OCI-LY7 (cell line): Measurements from ENCODE around the gene ZBTB34. TPM values are rescaled to one million over a fixed set of nuclear protein-coding genes. Genes with fewer than 3 reads are reported as not detected.

Source experiments
- BruUV-seq: library from RNA; stranded (reverse); fragments of 400-500 nt; replicated peaks from 2 replicates; lab custom pipeline; 2021; lab: Mats Ljungman, UMichigan
- CTCF ChIA-PET: fragments of 300-600 bp; sonication (Branson Sonifier 250); formaldehyde crosslinking; loops from one replicate; lab custom pipeline; 2022; ENCODE audit warnings: antibody characterized with exemption; ENCODE audit not compliant: unreplicated experiment; lab: Charles Lee
- POLR2A ChIA-PET: fragments of 300-600 bp; sonication (Branson Sonifier 250); formaldehyde crosslinking; loops from one replicate; lab custom pipeline; 2022; ENCODE audit warnings: antibody characterized with exemption; lab: Charles Lee
- DNase-seq: peaks from one replicate; pipeline ENCODE4 v3.0.0-alpha.2; 2015; ENCODE audit warnings: low spot score
- H2AFZ ChIP-seq: fragments of 200-600 bp; sonication (generic), shearing (Covaris generic); 2 replicates; pipeline ENCODE4 v1.6.1; 2014; ENCODE audit warnings: mild to moderate bottlenecking, antibody characterized with exemption, low read length, moderate library complexity
- H3K27ac ChIP-seq: fragments of 200-600 bp; sonication (generic); 2 replicates; pipeline ENCODE4 v1.5.1; 2014; ENCODE audit warnings: mixed run types, low read depth, mild to moderate bottlenecking, moderate library complexity, low read length, inconsistent platforms; ENCODE audit not compliant: poor library complexity, severe bottlenecking
- H3K36me3 ChIP-seq: fragments of 200-600 bp; sonication (generic); 2 replicates; pipeline ENCODE4 v1.6.1; 2014; ENCODE audit warnings: mild to moderate bottlenecking, antibody characterized with exemption, low read length, moderate library complexity, mixed read lengths; ENCODE audit not compliant: insufficient read depth
- H3K4me1 ChIP-seq: fragments of 200-600 bp; sonication (generic); 2 replicates; pipeline ENCODE4 v1.5.1; 2014; ENCODE audit warnings: mild to moderate bottlenecking, low read length; ENCODE audit not compliant: insufficient read depth, poor library complexity, severe bottlenecking
- H3K4me2 ChIP-seq: fragments of 200-600 bp; sonication (generic); 2 replicates; pipeline ENCODE4 v1.6.1; 2014; ENCODE audit warnings: mild to moderate bottlenecking, low read length
- H3K4me3 ChIP-seq: fragments of 200-600 bp; sonication (generic); 2 replicates; pipeline ENCODE4 v1.5.1; 2014; ENCODE audit warnings: mild to moderate bottlenecking, low read depth, low read length; ENCODE audit not compliant: poor library complexity, severe bottlenecking
- H3K79me2 ChIP-seq: fragments of 200-600 bp; sonication (generic); 2 replicates; pipeline ENCODE4 v1.6.1; 2016; ENCODE audit warnings: low read depth, mild to moderate bottlenecking, low read length, moderate library complexity, mixed read lengths; ENCODE audit not compliant: insufficient read depth
- H3K9me2 ChIP-seq: fragments of 200-600 bp; sonication (generic); 2 replicates; pipeline ENCODE4 v1.6.1; 2016; ENCODE audit warnings: mild to moderate bottlenecking, low read length, mixed read lengths; ENCODE audit not compliant: insufficient read depth
- H3K9me3 ChIP-seq: fragments of 200-600 bp; sonication (generic); 2 replicates; pipeline ENCODE4 v1.6.1; 2014; ENCODE audit warnings: mild to moderate bottlenecking, mixed run types, low read length, mixed read lengths
- H4K20me1 ChIP-seq: fragments of 200-600 bp; sonication (generic); 2 replicates; pipeline ENCODE4 v1.6.1; 2014; ENCODE audit warnings: mild to moderate bottlenecking, antibody characterized with exemption, low read length, moderate library complexity, mixed read lengths; ENCODE audit not compliant: insufficient read depth
- CTCF ChIP-seq: fragments of 200-600 bp; sonication (generic); conservative IDR thresholded peaks from 2 replicates; pipeline ENCODE4 v1.5.1; 2014; ENCODE audit warnings: mild to moderate bottlenecking, antibody characterized with exemption, low read length, moderate library complexity, mixed read lengths
- EZH2phosphoT487 ChIP-seq: fragments of 200-600 bp; sonication (generic); IDR thresholded peaks from 2 replicates; pipeline ENCODE4 v1.6.1; 2018; ENCODE audit warnings: low read depth, borderline replicate concordance, mild to moderate bottlenecking, mixed run types, antibody characterized with exemption, low read length, moderate library complexity, mixed read lengths
- intact Hi-C: fragments of 100-400 bp; cut with micrococcal nuclease; formaldehyde crosslinking; loops from one replicate; pipeline ENCODE4 v1.10.0; 2022; ENCODE audit not compliant: unreplicated experiment
- total RNA-seq, 2 experiments: library from RNA; depleted of rRNA in 1 of 2; stranded (reverse); fragments of >200 nt in 1 of 2; shearing (Covaris generic) in 1 of 2; gene quantifications; 2 replicates each; pipeline ENCODE4 v1.2.3, GENCODE V29; 2014 to 2022

ZBTB34 gene
- total RNA-seq, 2 experiments from 2014 or later = 6.5 to 11.3 TPM

DNA sequence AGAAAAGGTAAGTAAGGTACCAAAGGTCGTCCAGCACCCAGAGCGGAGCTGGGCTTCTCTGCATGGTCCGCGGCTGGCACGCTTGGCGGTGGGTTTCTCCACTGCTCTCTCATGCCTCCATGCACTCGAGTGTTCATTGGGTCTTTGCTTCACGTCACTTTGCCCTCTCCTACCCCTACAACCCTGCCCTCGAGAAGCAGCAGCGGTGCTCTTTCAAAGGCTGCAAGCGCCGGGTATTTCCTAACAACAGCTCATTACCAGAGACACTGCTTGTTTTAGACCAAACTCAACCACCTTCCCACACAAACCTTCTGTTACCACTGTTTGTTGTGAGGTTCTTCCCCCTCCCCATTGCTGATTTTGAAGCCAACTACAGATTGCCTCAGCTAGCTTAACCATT, 21.5 kb upstream of the ZBTB34 start:
- intact Hi-C loops = no loop called here
- no peak overlapping the region for H2AFZ ChIP-seq
- no peak for TF ChIP-seq EZH2phosphoT487
- no peak for TF ChIP-seq CTCF
- CTCF ChIA-PET = no interaction called here
- no peaks in the 10 kb centered on the region for H3K79me2 ChIP-seq
- H4K20me1 ChIP-seq = peaks cover 4% of the 10 kb centered on the region; the same call in 1 of the 2 replicates
- no peak overlapping the region for H3K27ac ChIP-seq
- H3K9me2 ChIP-seq = no peaks in the 10 kb centered on the region
- no peak overlapping the region for H3K4me2 ChIP-seq
- H3K4me1 ChIP-seq = no peaks in the 10 kb centered on the region
- POLR2A ChIA-PET = interaction anchor here (0.6 kb wide), 1 partner anchor 1544 kb away, joined by 8 read pairs; no protein-coding TSS in a partner anchor
- no peak overlapping the region for H3K4me3 ChIP-seq
- DNase-seq = no peak
- no peaks in the 10 kb centered on the region for H3K9me3 ChIP-seq
- no TSS peak for BruUV-seq
- peaks cover 13% of the 10 kb centered on the region for H3K36me3 ChIP-seq

DNA sequence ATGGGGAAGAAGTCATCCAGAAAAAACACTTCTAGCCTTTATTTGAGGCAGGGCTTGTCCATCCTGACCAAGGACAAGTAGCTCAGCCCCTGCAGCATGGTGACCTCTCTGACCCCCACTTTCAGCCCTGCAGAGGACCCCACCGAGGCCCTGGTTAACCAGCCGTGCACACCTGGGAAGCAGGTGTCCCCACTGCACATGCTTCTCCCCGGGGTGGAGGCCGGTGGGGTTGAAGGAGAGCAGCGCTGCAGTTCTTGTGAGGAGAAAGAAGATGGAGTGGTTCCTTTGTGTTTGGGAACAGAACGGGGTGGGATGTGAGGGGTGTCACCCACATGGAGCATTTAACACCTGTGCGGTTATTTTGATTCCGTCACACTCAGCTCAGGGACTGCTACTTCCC, 21.1 kb upstream of the ZBTB34 start:
- no peak overlapping the region for H3K4me2 ChIP-seq
- no peak overlapping the region for H2AFZ ChIP-seq
- no peak overlapping the region for H3K27ac ChIP-seq
- H3K9me3 ChIP-seq = no peaks in the 10 kb centered on the region
- H4K20me1 ChIP-seq = peaks cover 4% of the 10 kb centered on the region; the same call in 1 of the 2 replicates
- intact Hi-C loops = no loop called here
- H3K9me2 ChIP-seq = no peaks in the 10 kb centered on the region
- no peaks in the 10 kb centered on the region for H3K79me2 ChIP-seq
- POLR2A ChIA-PET = no interaction called here
- CTCF ChIA-PET = no interaction called here
- peaks cover 9% of the 10 kb centered on the region; the same call in 1 of the 2 replicates for H3K36me3 ChIP-seq
- no TSS peak for BruUV-seq
- no peak for DNase-seq
- no peak for TF ChIP-seq EZH2phosphoT487
- no peak for TF ChIP-seq CTCF
- no peaks in the 10 kb centered on the region for H3K4me1 ChIP-seq
- H3K4me3 ChIP-seq = no peak overlapping the region

DNA sequence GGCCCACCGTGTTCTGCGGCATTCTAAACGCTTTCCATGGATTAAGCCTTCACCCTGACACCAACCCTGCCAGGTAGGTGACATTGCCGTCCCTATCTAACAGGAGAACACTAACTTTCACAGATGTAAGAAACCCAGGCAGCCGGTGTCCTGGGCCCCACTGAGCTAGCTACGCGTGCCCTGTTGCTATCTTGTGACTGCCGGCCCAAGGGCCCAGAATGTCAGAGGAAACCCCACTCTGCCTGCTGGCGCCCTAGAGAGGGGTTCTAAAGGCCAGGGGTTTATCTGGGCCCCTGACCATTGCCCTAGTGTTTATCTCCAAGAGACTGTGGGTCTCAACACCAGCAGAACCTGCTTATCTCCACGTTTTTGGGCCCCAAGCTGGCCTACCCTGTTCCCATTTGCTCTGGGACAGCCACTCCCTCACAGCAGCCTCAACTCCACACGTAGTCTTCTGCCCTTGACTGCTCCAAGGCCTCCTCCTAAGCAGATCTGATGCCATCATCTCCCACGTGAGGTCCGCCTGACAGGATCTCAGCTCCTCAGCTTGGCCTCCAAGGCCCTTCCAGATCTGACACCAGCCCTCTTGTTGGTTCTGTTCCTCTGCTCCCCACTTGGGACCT, 18.1 kb upstream of the ZBTB34 start:
- CTCF ChIA-PET = no interaction called here
- H3K4me2 ChIP-seq = no peak overlapping the region
- H3K9me2 ChIP-seq = no peaks in the 10 kb centered on the region
- no peak for DNase-seq
- no peaks in the 10 kb centered on the region for H4K20me1 ChIP-seq
- POLR2A ChIA-PET = interaction anchor here (0.7 kb wide), 2 partner anchors 8 to 940 kb away, joined by 4 read pairs; no protein-coding TSS in a partner anchor
- intact Hi-C loops = no loop called here
- no peak overlapping the region for H3K4me3 ChIP-seq
- H3K27ac ChIP-seq = no peak overlapping the region
- H2AFZ ChIP-seq = no peak overlapping the region
- H3K36me3 ChIP-seq = no peaks in the 10 kb centered on the region
- no peaks in the 10 kb centered on the region for H3K79me2 ChIP-seq
- H3K9me3 ChIP-seq = no peaks in the 10 kb centered on the region
- BruUV-seq = no TSS peak
- no peak for TF ChIP-seq CTCF
- TF ChIP-seq EZH2phosphoT487 = no peak
- H3K4me1 ChIP-seq = no peaks in the 10 kb centered on the region
